ENCODE results near the gene PDXDC1. TPM values are rescaled to one million over a fixed set of nuclear protein-coding genes. Genes with fewer than 3 reads are reported as not detected.
A peak's percentile ranks its signal among the peaks of the same experiment; 100 is the strongest.

PDXDC1 gene
- total RNA-seq, 1 donor from 2014 or later = 71.4 TPM

DNA sequence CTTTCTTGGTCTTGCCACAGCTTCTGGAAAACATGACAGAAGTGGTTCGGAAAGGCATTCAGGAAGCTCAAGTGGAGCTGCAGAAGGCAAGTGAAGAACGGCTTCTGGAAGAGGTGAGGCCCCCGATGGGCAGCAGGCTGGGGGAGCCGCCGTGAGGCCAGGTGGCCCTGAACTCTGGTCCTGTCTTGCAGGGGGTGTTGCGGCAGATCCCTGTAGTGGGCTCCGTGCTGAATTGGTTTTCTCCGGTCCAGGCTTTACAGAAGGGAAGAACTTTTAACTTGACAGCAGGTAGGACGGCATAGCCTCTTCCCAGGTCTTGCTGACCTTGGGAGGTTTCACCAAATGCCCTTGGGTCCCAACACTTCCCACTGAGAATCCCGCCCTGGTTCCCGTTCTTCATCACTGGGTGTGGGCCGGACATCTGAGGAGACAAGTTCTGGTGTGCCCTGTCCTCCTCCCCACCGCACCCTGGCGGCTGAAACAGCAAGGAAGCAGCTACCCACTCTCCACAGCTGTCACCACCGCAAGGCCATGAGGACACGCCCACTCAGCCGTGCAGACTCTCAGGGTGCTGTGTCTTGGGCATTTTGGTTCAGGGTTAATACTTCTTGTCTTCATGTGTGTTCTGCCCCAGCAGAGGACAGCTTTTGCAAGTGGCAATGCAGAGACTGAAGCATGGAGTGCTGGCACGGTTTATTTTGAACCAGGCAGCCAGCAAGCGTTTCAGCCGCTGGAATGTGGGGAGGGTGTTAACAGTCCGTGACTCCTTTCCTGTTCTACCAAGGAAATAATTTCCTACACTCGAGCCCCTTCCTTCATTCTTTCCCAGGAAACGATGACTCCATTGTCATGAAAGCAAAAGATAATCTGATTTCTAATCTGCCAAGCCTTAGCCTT is 59.7 kb downstream of the PDXDC1 start:
- intact Hi-C loops (cut with micrococcal nuclease) = no loop called here
- Histone ChIP-seq H3K9me3 (replicated peaks) (no peaks in the 10 kb centered on the region), H3K4me3 (no peak overlapping the region), H3K27ac (replicated peaks) (peak overlapping the region; percentile 73), H3K4me1 (peaks cover 28% of the 10 kb centered on the region), H3K36me3 (peaks cover 91% of the 10 kb centered on the region), H3K27me3 (ENCODE audit: low read depth) (no peaks in the 10 kb centered on the region)
- TF ChIP-seq, protein P1, sequence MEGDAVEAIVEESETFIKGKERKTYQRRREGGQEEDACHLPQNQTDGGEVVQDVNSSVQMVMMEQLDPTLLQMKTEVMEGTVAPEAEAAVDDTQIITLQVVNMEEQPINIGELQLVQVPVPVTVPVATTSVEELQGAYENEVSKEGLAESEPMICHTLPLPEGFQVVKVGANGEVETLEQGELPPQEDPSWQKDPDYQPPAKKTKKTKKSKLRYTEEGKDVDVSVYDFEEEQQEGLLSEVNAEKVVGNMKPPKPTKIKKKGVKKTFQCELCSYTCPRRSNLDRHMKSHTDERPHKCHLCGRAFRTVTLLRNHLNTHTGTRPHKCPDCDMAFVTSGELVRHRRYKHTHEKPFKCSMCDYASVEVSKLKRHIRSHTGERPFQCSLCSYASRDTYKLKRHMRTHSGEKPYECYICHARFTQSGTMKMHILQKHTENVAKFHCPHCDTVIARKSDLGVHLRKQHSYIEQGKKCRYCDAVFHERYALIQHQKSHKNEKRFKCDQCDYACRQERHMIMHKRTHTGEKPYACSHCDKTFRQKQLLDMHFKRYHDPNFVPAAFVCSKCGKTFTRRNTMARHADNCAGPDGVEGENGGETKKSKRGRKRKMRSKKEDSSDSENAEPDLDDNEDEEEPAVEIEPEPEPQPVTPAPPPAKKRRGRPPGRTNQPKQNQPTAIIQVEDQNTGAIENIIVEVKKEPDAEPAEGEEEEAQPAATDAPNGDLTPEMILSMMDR (IDR thresholded peaks at IDR 0.05; ENCODE audit: borderline replicate concordance) = peak; percentile 38
- no peak for DNase-seq

GRCh38 chr16:15035163-15035729 is 60.4 kb downstream of the PDXDC1 start:
- no peak for DNase-seq
- intact Hi-C loops (cut with micrococcal nuclease) = no loop called here
- H3K27me3 ChIP-seq (ENCODE audit: low read depth) = no peaks in the 10 kb centered on the region
- TF ChIP-seq, protein P1 (IDR thresholded peaks at IDR 0.05; ENCODE audit: borderline replicate concordance) = no peak
- peaks cover 28% of the 10 kb centered on the region for H3K4me1 ChIP-seq
- H3K27ac ChIP-seq (replicated peaks) = peak overlapping the region; percentile 73
- no peak overlapping the region for H3K4me3 ChIP-seq
- H3K36me3 ChIP-seq = peaks cover 91% of the 10 kb centered on the region
- H3K9me3 ChIP-seq (replicated peaks) = no peaks in the 10 kb centered on the region

DNA sequence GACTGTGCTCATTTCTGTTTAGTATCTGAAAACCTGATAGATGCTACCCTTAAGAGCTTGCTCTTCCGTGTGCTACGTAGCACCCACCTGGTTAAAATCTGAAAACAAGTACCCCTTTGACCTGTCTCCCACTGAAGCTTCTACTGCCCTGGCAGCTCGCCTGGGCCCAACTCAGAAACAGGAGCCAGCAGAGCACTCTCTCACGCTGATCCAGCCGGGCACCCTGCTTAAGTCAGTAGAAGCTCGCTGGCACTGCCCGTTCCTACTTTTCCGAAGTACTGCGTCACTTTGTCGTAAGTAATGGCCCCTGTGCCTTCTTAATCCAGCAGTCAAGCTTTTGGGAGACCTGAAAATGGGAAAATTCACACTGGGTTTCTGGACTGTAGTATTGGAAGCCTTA is 62.2 kb downstream of the PDXDC1 start:
- Histone ChIP-seq H3K9me3 (replicated peaks) (no peaks in the 10 kb centered on the region), H3K27ac (replicated peaks) (no peak overlapping the region), H3K4me1 (peaks cover 38% of the 10 kb centered on the region), H3K4me3 (no peak overlapping the region), H3K27me3 (ENCODE audit: low read depth) (no peaks in the 10 kb centered on the region), H3K36me3 (peaks cover 89% of the 10 kb centered on the region)
- intact Hi-C loops (cut with micrococcal nuclease) = no loop called here
- no peak for DNase-seq
- TF ChIP-seq, protein P1 (IDR thresholded peaks at IDR 0.05; ENCODE audit: borderline replicate concordance) = no peak

DNA sequence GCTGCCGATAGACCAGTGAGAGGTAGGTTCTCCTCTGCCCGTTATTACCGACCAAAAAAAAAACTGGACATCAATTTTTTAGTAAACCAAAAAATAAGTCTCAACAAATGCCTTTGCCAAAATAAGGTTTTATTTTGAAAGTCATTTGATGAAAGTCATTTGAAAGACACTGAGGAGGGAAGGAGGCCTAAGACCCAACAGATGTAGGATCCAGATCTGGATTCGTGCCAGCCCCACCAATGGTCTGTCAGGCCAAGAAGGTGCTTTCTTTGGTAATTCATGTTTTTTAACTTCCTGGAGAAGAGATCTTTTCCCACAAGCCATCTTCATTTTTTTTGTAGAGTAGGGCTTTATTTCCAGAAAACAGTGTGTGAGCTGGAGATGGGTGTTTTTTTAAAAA is 62.9 kb downstream of the PDXDC1 start:
- Histone ChIP-seq H3K27me3 (ENCODE audit: low read depth) (no peaks in the 10 kb centered on the region), H3K4me1 (peaks cover 41% of the 10 kb centered on the region), H3K4me3 (no peak overlapping the region), H3K27ac (replicated peaks) (no peak overlapping the region), H3K36me3 (peaks cover 82% of the 10 kb centered on the region), H3K9me3 (replicated peaks) (no peaks in the 10 kb centered on the region)
- DNase-seq = no peak
- intact Hi-C loops (cut with micrococcal nuclease) = no loop called here
- TF ChIP-seq, protein P1 (IDR thresholded peaks at IDR 0.05; ENCODE audit: borderline replicate concordance) = no peak

DNA sequence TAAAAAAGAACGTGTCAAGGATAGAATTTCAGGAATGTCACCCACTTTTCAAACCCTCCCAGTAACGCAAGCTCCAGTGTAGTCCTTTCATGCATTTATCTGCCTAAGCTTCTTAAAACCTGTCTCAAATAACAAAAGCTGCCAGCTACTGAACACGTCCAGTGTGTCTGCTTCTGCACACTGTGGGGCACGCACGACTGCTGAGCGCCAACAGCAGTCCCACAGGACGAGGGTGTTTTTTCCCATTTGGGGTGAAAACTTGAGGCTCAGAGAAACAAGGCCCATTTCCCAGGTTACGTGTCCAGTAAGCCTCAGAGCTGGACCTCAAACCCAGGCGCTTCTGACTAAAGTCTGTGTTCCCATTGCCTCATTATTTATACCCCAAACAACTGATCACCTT is 63.9 kb downstream of the PDXDC1 start:
- Histone ChIP-seq H3K4me3 (no peak overlapping the region), H3K36me3 (peaks cover 79% of the 10 kb centered on the region), H3K27me3 (ENCODE audit: low read depth) (no peaks in the 10 kb centered on the region), H3K27ac (replicated peaks) (no peak overlapping the region), H3K9me3 (replicated peaks) (no peaks in the 10 kb centered on the region), H3K4me1 (peaks cover 31% of the 10 kb centered on the region)
- DNase-seq = no peak
- intact Hi-C loops (cut with micrococcal nuclease) = no loop called here
- TF ChIP-seq, protein P1 (IDR thresholded peaks at IDR 0.05; ENCODE audit: borderline replicate concordance) = no peak

Measured in left ventricle myocardium inferior (tissue), 1 donor.